Lung (tissue), 12 donors: ENCODE results near the gene MAG. TPM values are rescaled to one million over a fixed set of nuclear protein-coding genes. Genes with fewer than 3 reads are reported as not detected.

Experiments used
- ATAC-seq: fragments of 200-7000 bp; cut with Tn5 transposase; one replicate; pipeline ENCODE4 v1.9.1; 2020; ENCODE audit warnings: moderate number of reproducible peaks; ENCODE audit not compliant: insufficient read depth, low FRiP score
- DNase-seq, 3 donors: peaks; one replicate each; pipeline ENCODE4 v3.0.0-alpha.2; 2013 to 2017
- H3K27ac ChIP-seq, 2 donors: one replicate each; pipeline ENCODE4 v1.5.1; 2013; ENCODE audit warnings: mild to moderate bottlenecking in 2 of 2, moderate library complexity in 2 of 2, control low read depth in 1 of 2, inconsistent platforms in 1 of 2, low read depth in 1 of 2, low read length in 1 of 2
- H3K27me3 ChIP-seq, 3 donors: one replicate each; pipeline ENCODE4 v1.5.1; 2013; ENCODE audit warnings: low read length in 2 of 3; ENCODE audit not compliant: control insufficient read depth in 3 of 3, insufficient read depth in 3 of 3
- H3K36me3 ChIP-seq, 4 donors: one replicate each; pipeline ENCODE4 v1.5.1; 2013; ENCODE audit warnings: low read length in 4 of 4, mild to moderate bottlenecking in 1 of 4, moderate library complexity in 1 of 4; ENCODE audit not compliant: control insufficient read depth in 4 of 4, insufficient read depth in 4 of 4
- H3K4me1 ChIP-seq, 5 donors: one replicate each; pipeline ENCODE4 v1.5.1; 2013; ENCODE audit warnings: low read length in 5 of 5, mild to moderate bottlenecking in 2 of 5, moderate library complexity in 1 of 5; ENCODE audit not compliant: control insufficient read depth in 5 of 5, insufficient read depth in 5 of 5
- H3K4me3 ChIP-seq: one replicate; pipeline ENCODE4 v1.5.1; 2013; ENCODE audit warnings: mild to moderate bottlenecking, control low read depth, moderate library complexity
- H3K9ac ChIP-seq, 2 donors: one replicate each; pipeline ENCODE4 v1.5.1; 2013; ENCODE audit warnings: low read length in 2 of 2, control low read depth in 1 of 2; ENCODE audit not compliant: insufficient read depth in 1 of 2
- H3K9me3 ChIP-seq, 4 donors: one replicate each; pipeline ENCODE4 v1.5.1; 2013; ENCODE audit warnings: low read length in 3 of 4, mild to moderate bottlenecking in 1 of 4, moderate library complexity in 1 of 4; ENCODE audit not compliant: control insufficient read depth in 4 of 4, insufficient read depth in 3 of 4
- WGBS, 2 donors: extraction: QIAGEN DNeasy Blood & Tissue Kit; methylation state at CpG; one replicate each; pipeline ENCODE4 v1.1.7; 2013; 5-methylcytosine and 5-hydroxymethylcytosine counted together
- polyA plus RNA-seq, 2 donors: library from polyadenylated mRNA; stranded (reverse); fragments of 200-250 nt; gene quantifications; one replicate each; pipeline ENCODE4 v1.2.1, GENCODE V29; 2013
- total RNA-seq, 2 donors: library from RNA; depleted of rRNA in 1 of 2; stranded (reverse); fragments of >200 nt in 1 of 2; gene quantifications; one replicate each; pipeline ENCODE4 v1.2.1, GENCODE V29; 2014 to 2021
- TF ChIP-seq, protein P1 (sequence below): IDR thresholded peaks from 2 replicates; pipeline ENCODE4 v1.5.1; 2012; ENCODE audit warnings: mild to moderate bottlenecking; ENCODE audit errors: control extremely low read depth, extremely low read depth
- donor health status: control.
- donor health status: control.
- donor health status: Bipolar disorder and iron deficiency.
- donor health status: healthy.
- donor health status: DM: yes; HTN: yes; CAD: no.

The MAG gene
- total and polyA plus RNA-seq, 4 donors, result 0.08 to 8.8 (median 1.9) TPM

DNA sequence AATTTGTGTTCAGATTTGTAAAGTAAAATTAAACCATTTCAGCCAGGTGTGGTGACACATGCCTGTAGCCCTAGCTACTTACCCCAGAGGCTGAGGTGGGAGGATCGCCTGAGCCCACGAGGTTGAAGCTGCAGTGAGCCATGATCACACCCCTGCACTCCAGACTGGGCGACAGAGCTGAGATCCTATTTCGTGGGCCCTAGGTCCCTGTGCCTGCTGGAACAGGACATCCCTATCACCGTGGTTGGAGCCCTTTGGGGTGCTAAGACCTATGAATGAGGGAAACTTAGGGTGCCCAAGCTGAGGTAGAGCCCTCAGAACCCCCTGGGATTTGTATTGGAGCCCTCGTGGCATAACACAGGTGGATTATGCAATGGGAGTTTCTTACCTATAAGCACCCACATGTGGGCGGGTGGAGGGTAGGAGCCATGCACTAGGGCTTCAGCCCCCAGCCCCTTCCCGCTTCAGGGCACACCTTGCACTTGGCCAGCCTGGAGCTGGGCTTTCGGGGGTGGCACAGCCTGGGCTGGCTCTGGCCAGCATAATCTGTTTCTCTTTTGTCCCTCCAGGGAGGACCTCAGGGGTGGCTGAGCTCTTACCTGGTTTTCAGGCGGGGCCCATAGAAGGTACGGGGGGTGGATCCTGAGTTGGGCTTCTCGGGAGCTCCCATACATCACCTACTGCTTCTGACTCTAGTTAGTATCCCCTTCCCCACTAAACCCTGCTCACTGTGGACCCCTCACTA lies 30.4 kb upstream of the MAG start:
- H3K4me1 ChIP-seq, result peaks cover 0 to 12% (median 6%) of the 10 kb centered on the region in 5 donors
- H3K27me3 ChIP-seq, result no peaks in the 10 kb centered on the region
- 78 to 89% methylated on average over 12 of the region's 12 CpGs for WGBS, 2 donors
- TF ChIP-seq, protein P1, sequence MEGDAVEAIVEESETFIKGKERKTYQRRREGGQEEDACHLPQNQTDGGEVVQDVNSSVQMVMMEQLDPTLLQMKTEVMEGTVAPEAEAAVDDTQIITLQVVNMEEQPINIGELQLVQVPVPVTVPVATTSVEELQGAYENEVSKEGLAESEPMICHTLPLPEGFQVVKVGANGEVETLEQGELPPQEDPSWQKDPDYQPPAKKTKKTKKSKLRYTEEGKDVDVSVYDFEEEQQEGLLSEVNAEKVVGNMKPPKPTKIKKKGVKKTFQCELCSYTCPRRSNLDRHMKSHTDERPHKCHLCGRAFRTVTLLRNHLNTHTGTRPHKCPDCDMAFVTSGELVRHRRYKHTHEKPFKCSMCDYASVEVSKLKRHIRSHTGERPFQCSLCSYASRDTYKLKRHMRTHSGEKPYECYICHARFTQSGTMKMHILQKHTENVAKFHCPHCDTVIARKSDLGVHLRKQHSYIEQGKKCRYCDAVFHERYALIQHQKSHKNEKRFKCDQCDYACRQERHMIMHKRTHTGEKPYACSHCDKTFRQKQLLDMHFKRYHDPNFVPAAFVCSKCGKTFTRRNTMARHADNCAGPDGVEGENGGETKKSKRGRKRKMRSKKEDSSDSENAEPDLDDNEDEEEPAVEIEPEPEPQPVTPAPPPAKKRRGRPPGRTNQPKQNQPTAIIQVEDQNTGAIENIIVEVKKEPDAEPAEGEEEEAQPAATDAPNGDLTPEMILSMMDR, result no peak
- ATAC-seq (no peak), DNase-seq (no peak)
- no peaks in the 10 kb centered on the region for H3K9me3 ChIP-seq
- no peak overlapping the region for H3K9ac ChIP-seq
- no peak overlapping the region for H3K27ac ChIP-seq
- peaks cover 0 to 8% (median 0%) of the 10 kb centered on the region in 4 donors for H3K36me3 ChIP-seq
- H3K4me3 ChIP-seq, result no peak overlapping the region

DNA sequence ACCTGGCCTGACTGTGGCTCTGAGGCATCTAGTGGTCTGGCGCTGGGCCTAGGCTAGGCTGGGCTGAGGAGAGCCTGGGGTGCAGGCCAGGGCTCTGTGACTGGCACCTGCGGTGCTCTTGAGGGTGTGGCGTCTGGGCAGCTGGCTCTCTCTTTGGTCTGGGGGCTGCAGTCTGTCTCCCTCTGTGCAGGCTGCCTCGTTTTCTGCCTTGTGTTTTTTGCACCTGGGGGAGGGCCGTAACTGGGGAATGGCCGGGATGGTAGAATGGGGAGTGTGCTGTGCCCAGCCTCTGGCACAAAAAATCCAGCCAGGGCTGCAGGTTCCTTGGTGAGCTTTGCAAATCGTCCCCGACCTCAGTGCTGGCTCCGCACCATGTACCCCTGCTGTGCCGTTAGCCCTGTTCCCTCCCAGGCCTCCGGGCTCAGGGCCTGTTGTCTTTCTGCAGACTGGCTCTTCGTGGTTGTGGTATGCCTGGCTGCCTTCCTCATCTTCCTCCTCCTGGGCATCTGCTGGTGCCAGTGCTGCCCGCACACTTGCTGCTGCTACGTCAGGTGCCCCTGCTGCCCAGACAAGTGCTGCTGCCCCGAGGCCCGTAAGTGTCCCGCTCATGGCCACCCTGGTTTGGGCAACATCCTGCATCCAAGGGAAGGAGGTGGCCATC lies 29.7 kb upstream of the MAG start:
- 69 to 71% methylated on average over 17 of the region's 17 CpGs for WGBS, 2 donors
- Histone ChIP-seq H3K27ac (no peak overlapping the region), H3K36me3 (peaks cover 0 to 8% (median 0%) of the 10 kb centered on the region in 4 donors), H3K9ac (no peak overlapping the region), H3K27me3 (no peaks in the 10 kb centered on the region), H3K4me1 (peaks cover 0 to 13% (median 8%) of the 10 kb centered on the region in 5 donors), H3K9me3 (no peaks in the 10 kb centered on the region), H3K4me3 (no peak overlapping the region)
- DNase-seq (no peak), ATAC-seq (no peak)
- TF ChIP-seq, protein P1, result no peak

DNA sequence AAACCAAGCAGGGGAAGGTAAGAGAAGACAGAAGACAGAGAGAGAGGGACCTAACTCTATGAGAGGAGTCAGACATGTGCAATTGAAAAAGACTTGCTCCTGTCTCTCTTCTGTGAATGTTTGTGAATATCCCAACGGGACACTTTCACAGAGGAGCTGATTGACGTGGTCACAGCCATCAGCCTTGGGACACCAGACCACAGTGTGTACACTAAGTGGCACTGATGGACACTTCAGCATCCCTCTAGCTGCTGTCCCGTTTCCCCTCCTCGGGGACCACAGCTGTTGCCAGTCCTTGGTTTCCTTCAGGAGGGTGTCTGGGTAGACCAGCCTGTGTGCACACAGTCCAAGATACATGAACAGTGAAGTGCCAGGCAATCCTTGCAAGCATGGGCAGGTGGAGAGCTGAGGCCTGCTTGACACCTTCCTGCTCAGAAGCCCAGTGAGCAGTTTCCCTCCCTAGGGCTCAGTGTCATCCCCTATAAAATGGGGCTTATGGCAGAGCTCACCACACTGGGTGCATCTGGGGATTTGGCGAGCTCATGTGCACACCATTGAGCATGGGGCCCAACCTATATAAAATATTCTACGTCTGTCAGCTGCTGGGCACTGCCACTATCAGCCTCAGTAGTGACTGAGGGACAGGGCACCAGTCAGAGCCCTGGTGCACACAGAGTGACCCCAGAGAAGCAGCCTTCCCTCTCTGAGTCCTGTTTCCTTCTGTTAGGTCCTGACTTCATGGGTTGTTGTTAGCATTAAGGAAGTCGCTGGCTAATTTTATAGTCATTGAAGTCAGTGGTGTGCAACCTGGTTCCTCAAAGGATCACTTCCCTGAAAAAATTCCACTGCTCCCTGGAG lies 27.5 kb upstream of the MAG start:
- H3K4me1 ChIP-seq, result peaks cover 0 to 14% (median 8%) of the 10 kb centered on the region in 5 donors
- no peak for DNase-seq
- H3K4me3 ChIP-seq, result no peak overlapping the region
- H3K27ac ChIP-seq, result no peak overlapping the region
- no peak for ATAC-seq
- H3K9me3 ChIP-seq, result no peaks in the 10 kb centered on the region
- 69 to 74% methylated on average over 7 of the region's 7 CpGs for WGBS, 2 donors
- peaks cover 0 to 8% (median 0%) of the 10 kb centered on the region in 4 donors for H3K36me3 ChIP-seq
- H3K9ac ChIP-seq, result no peak overlapping the region
- TF ChIP-seq, protein P1, result no peak
- H3K27me3 ChIP-seq, result no peaks in the 10 kb centered on the region
